GM18868 (cell line): Measurements from ENCODE around the gene TMEM208.

Experiments
- ATAC-seq: cut with Tn5 transposase; IDR thresholded peaks from one replicate; pipeline ENCODE4 v1.9.1; 2021; ENCODE audit warnings: mild to moderate bottlenecking, moderate library complexity; ENCODE audit not compliant: unreplicated experiment

TMEM208 gene

GRCh38 chr16:67248401-67249177 is 21.7 kb downstream of the TMEM208 start, which contains the start of gene SLC9A5:
SLC9A5 (plus strand) TSS chr16:67248979; CDS start chr16:67249015, 36 bp downstream.
- ATAC-seq = no peak

GRCh38 chr16:67249178-67250044 is 22.5 kb downstream of the TMEM208 start:
- ATAC-seq = no peak

GRCh38 chr16:67250045-67250327 is 23.1 kb downstream of the TMEM208 start:
- ATAC-seq = no peak

- ATAC-seq = no peak
These were observed 25.9 kb downstream of the TMEM208 start for GRCh38 chr16:67252609-67253497.

GRCh38 chr16:67254801-67255552 is 28.0 kb downstream of the TMEM208 start:
- no peak for ATAC-seq

GRCh38 chr16:67255553-67256221 is 28.8 kb downstream of the TMEM208 start:
- ATAC-seq = no peak

GRCh38 chr16:67256701-67257230 is 29.8 kb downstream of the TMEM208 start:
- no peak for ATAC-seq

GRCh38 chr16:67257486-67258160 is 30.7 kb downstream of the TMEM208 start:
- no peak for ATAC-seq

- ATAC-seq = no peak
These were observed 31.4 kb downstream of the TMEM208 start for GRCh38 chr16:67258161-67258835.

- no peak for ATAC-seq
These were observed 32.8 kb downstream of the TMEM208 start for GRCh38 chr16:67259705-67260104.

- no peak for ATAC-seq
These were observed 33.6 kb downstream of the TMEM208 start for GRCh38 chr16:67260426-67261063.

GRCh38 chr16:67263201-67263600 is 36.3 kb downstream of the TMEM208 start:
- ATAC-seq = no peak

- ATAC-seq = no peak
These were observed 37.3 kb downstream of the TMEM208 start for GRCh38 chr16:67264277-67264676.

GRCh38 chr16:67264866-67265265 is 37.9 kb downstream of the TMEM208 start:
- no peak for ATAC-seq

- no peak for ATAC-seq
These were observed 38.9 kb downstream of the TMEM208 start for GRCh38 chr16:67265834-67266233.

- no peak for ATAC-seq
These were observed 41.2 kb downstream of the TMEM208 start for GRCh38 chr16:67268136-67268579.

GRCh38 chr16:67269766-67270165 is 42.8 kb downstream of the TMEM208 start:
- no peak for ATAC-seq

GRCh38 chr16:67270931-67271338 is 44.0 kb downstream of the TMEM208 start:
- no peak for ATAC-seq
